Inflammatory macrophage treated with lipopolysaccharide for 4 hours (primary cell): ENCODE measurements around the gene ADAMTS17.

Experiments used
- DNase-seq: peaks from one replicate; pipeline ENCODE4 v3.0.0-alpha.2; 2020

ADAMTS17 gene

GRCh38 chr15:100275641-100276040, 66.1 kb downstream of the ADAMTS17 start:
- DNase-seq = no peak

- no peak for DNase-seq
These were observed 71.9 kb downstream of the ADAMTS17 start for GRCh38 chr15:100269831-100270230.

GRCh38 chr15:100266166-100266565, 75.6 kb downstream of the ADAMTS17 start:
- DNase-seq = no peak

- no peak for DNase-seq
These were observed 76.1 kb downstream of the ADAMTS17 start for GRCh38 chr15:100265641-100266035.

GRCh38 chr15:100264994-100265640, 76.7 kb downstream of the ADAMTS17 start:
- no peak for DNase-seq

- DNase-seq = no peak
These were observed 77.9 kb downstream of the ADAMTS17 start for GRCh38 chr15:100263721-100264455.

- no peak for DNase-seq
These were observed 78.7 kb downstream of the ADAMTS17 start for GRCh38 chr15:100263031-100263430.

GRCh38 chr15:100261302-100262240, 80.2 kb downstream of the ADAMTS17 start:
- DNase-seq = no peak

GRCh38 chr15:100259266-100259665, 82.5 kb downstream of the ADAMTS17 start:
- no peak for DNase-seq

- DNase-seq = no peak
These were observed 84.7 kb downstream of the ADAMTS17 start for GRCh38 chr15:100256970-100257650.

GRCh38 chr15:100256101-100256969, 85.4 kb downstream of the ADAMTS17 start:
- no peak for DNase-seq

GRCh38 chr15:100255644-100256043, 86.1 kb downstream of the ADAMTS17 start:
- no peak for DNase-seq

- DNase-seq = no peak
These were observed 87.1 kb downstream of the ADAMTS17 start for GRCh38 chr15:100254691-100255090.

- no peak for DNase-seq
These were observed 87.5 kb downstream of the ADAMTS17 start for GRCh38 chr15:100254285-100254684.

GRCh38 chr15:100253640-100254039, 88.1 kb downstream of the ADAMTS17 start:
- no peak for DNase-seq

GRCh38 chr15:100252779-100253417, 88.9 kb downstream of the ADAMTS17 start:
- DNase-seq = no peak

- DNase-seq = no peak
These were observed 89.4 kb downstream of the ADAMTS17 start for GRCh38 chr15:100252359-100252758.

GRCh38 chr15:100250176-100250800, 91.5 kb downstream of the ADAMTS17 start:
- DNase-seq = no peak

GRCh38 chr15:100249096-100249815, 92.5 kb downstream of the ADAMTS17 start:
- DNase-seq = no peak

GRCh38 chr15:100248236-100248635, 93.5 kb downstream of the ADAMTS17 start:
- DNase-seq = no peak
